ENCODE data around the gene CLEC1A.
"Not testable (repeated sequence)": the region's sequence is repeated elsewhere in the genome, so short reads cannot be mapped to it uniquely, and the experiment has no call there.

CLEC1A gene

DNA sequence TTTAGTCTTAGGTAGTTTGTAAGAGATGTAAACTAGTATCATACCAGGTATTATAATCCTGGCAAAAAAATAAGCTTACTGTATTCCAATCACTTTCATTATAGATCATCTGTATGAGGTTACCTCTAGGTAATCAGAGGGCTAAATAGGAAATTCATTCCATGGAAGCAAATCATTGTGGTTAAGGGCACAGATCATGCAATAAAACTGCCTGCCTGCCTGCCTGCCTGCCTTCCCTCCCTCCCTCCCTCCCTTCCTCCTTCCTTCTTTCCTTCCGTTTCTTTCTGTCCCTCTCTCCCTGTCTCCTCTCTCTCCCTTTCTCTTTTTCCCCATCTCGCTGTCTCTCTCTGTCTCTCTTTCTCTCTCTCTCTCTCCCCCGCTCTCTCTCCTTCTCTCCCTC lies 71.5 kb downstream of the CLEC1A start:
- H3K4me3 ChIP-seq (ENCODE audit: low read depth, low read length): no peak overlapping the region
- DNase-seq (ENCODE audit: low read depth, low spot score): no peak
- TF ChIP-seq, protein P1, sequence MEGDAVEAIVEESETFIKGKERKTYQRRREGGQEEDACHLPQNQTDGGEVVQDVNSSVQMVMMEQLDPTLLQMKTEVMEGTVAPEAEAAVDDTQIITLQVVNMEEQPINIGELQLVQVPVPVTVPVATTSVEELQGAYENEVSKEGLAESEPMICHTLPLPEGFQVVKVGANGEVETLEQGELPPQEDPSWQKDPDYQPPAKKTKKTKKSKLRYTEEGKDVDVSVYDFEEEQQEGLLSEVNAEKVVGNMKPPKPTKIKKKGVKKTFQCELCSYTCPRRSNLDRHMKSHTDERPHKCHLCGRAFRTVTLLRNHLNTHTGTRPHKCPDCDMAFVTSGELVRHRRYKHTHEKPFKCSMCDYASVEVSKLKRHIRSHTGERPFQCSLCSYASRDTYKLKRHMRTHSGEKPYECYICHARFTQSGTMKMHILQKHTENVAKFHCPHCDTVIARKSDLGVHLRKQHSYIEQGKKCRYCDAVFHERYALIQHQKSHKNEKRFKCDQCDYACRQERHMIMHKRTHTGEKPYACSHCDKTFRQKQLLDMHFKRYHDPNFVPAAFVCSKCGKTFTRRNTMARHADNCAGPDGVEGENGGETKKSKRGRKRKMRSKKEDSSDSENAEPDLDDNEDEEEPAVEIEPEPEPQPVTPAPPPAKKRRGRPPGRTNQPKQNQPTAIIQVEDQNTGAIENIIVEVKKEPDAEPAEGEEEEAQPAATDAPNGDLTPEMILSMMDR (IDR thresholded peaks at IDR 0.05; ENCODE audit: low read depth, low read length): no peak
- in situ Hi-C loops (cut with HindIII; ENCODE audit: low sequenced_read_pairs): no loop called here

DNA sequence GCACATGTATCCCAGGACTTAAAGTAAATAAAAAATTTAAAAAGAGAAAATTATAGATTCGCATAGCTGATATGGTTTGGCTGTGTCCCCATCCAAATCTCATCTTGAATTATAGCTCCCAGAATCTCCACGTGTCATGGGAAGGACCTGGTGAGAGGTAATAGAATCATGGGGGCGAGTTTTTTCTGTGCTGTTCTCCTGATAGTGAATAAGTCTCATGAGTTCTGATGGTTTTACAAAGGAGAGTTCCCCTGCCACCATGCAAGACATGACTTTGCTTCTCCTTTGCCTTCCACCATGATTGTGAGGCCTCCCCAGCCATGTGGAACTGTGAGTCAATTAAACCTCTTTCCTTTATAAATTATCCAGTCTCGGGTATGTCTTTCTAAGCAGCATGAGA lies 72.1 kb downstream of the CLEC1A start:
- H3K4me3 ChIP-seq (ENCODE audit: low read depth, low read length); in situ Hi-C loops (cut with HindIII; ENCODE audit: low sequenced_read_pairs); DNase-seq (ENCODE audit: low read depth, low spot score): not testable (repeated sequence)

DNA sequence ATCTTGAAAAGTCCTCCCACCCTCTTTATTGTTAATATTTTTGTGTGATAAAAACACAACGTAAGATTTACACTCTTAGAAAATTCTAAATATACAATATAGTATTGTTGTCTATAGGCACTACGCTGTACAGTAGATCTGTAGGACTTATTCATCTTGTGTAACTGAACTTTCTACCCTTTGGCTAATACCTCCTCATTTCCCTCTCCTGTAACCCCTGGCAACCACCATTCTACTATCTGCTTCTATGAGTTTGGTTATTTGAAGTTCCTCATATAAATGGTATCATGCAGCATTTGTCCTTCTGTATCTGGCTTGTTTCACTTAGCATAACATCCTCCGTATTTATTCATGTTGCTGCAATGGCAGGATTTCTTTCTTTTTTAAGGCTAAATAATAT lies 73.5 kb downstream of the CLEC1A start:
- H3K4me3 ChIP-seq (ENCODE audit: low read depth, low read length): no peak overlapping the region
- DNase-seq (ENCODE audit: low read depth, low spot score): no peak
- TF ChIP-seq, protein P1 (IDR thresholded peaks at IDR 0.05; ENCODE audit: low read depth, low read length): no peak
- in situ Hi-C loops (cut with HindIII; ENCODE audit: low sequenced_read_pairs): no loop called here

DNA sequence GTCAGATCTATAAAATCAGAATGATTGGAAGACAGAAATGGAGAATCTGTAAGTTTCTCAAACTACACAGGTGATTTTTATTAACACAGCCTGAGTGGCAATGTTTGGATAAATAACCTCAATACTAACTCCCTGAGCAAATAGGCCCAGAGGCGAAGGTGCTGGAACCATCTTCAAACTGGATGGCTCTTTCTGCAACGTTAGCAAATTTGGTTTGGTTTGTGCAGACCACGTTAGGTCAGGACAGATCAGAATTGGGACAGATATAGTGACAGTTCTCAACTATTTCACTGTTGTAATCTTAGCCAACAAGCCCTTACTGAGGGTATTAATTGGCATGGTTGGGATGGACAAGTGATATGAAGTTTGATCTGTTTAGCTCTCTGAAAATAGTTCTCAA lies 77.4 kb downstream of the CLEC1A start:
- H3K4me3 ChIP-seq (ENCODE audit: low read depth, low read length): no peak overlapping the region
- in situ Hi-C loops (cut with HindIII; ENCODE audit: low sequenced_read_pairs): no loop called here
- TF ChIP-seq, protein P1 (IDR thresholded peaks at IDR 0.05; ENCODE audit: low read depth, low read length): no peak
- DNase-seq (ENCODE audit: low read depth, low spot score): no peak
